ENCODE measurements around the gene TTLL10. TPM values are rescaled to one million over a fixed set of nuclear protein-coding genes. Genes with fewer than 3 reads are reported as not detected.

TTLL10 gene
- total and polyA plus RNA-seq, 5 donors from 2014 or later = not detected

DNA sequence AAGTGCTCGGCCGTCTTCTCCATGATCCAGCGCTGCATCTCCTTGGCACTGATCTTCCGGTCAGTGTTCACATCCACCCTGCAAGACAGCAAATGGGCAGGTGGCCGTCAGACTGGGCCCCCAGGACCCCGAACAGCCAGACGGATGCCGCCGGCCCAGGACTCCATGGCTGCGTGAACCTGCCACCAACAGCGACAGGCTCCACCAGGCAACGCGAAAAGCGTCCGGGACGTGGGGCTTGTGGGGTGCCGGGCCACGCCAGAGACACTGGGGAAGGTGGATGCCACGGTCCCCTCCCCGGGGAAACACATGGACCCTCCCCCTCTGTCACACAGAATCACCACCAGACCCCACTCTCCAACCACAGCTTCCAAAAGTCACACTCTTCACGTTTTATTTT, 50.2 kb downstream of the TTLL10 start:
- peaks cover 16% of the 10 kb centered on the region for H3K4me1 ChIP-seq (ENCODE audit: control insufficient read depth, insufficient read depth, low read length, poor library complexity, severe bottlenecking)
- peak overlapping the region in 1 of 4 donors; percentile 52 for H3K4me3 Mint-ChIP-seq
- ATAC-seq (ENCODE audit: low read depth in 2 of 2) = no peak
- H3K27me3 ChIP-seq (ENCODE audit: control insufficient read depth, insufficient read depth, low read length) = no peaks in the 10 kb centered on the region
- H3K4me1 Mint-ChIP-seq = peaks cover 0 to 30% (median 12%) of the 10 kb centered on the region in 4 donors
- no peak overlapping the region for H3K4me3 ChIP-seq (ENCODE audit: low read depth, low read length)
- peaks cover 0 to 2% (median 0%) of the 10 kb centered on the region in 7 donors for H3K9me3 Mint-ChIP-seq
- H3K27ac Mint-ChIP-seq = no peak overlapping the region
- no peak for DNase-seq
- peaks cover 52% of the 10 kb centered on the region for H3K36me3 ChIP-seq (ENCODE audit: control insufficient read depth, insufficient read depth, low read length)
- H3K36me3 Mint-ChIP-seq = peaks cover 20% of the 10 kb centered on the region
- no peaks in the 10 kb centered on the region for H3K9me3 ChIP-seq (ENCODE audit: control insufficient read depth in 2 of 2, low read length in 2 of 2)
- H3K27me3 Mint-ChIP-seq = no peaks in the 10 kb centered on the region
- H3K27ac ChIP-seq (ENCODE audit: insufficient read depth, low read length, poor library complexity, severe bottlenecking) = no peak overlapping the region

DNA sequence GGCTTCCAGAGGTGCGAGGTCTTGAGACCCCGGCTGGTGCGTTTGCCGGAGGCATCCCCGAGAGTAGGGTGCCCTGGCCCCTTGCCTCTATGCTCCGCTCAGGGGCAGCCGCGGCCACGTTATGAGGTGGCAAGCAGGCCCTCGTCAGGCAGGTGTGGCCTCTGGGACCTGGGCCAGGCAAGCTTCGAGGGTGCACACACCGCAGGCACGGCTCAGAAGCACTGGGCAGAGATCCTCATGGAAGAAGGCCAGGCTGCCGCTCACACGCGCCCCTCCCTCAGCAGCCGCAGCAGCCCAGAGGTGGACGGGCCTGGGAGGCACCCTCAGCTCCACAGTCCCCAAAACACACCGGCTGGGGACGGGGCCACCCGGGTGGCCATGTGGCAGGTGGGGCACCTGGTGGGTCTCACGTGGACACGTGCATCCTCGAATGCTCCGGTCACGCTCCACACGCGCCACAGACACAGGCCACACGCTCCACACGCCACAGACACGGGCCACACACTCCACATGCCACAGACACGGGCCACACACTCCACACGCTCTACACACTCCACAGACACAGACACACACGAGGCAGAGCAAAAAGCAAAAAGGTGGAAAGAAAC, 51.7 kb downstream of the TTLL10 start:
- H3K36me3 Mint-ChIP-seq = peaks cover 20% of the 10 kb centered on the region
- H3K27me3 ChIP-seq (ENCODE audit: control insufficient read depth, insufficient read depth, low read length) = no peaks in the 10 kb centered on the region
- H3K4me1 Mint-ChIP-seq = peaks cover 0 to 36% (median 10%) of the 10 kb centered on the region in 4 donors
- no peak overlapping the region for H3K27ac Mint-ChIP-seq
- H3K27me3 Mint-ChIP-seq = no peaks in the 10 kb centered on the region
- H3K27ac ChIP-seq (ENCODE audit: insufficient read depth, low read length, poor library complexity, severe bottlenecking) = no peak overlapping the region
- H3K9me3 Mint-ChIP-seq = peaks cover 0 to 2% (median 0%) of the 10 kb centered on the region in 7 donors
- H3K4me1 ChIP-seq (ENCODE audit: control insufficient read depth, insufficient read depth, low read length, poor library complexity, severe bottlenecking) = peaks cover 14% of the 10 kb centered on the region
- no peak for DNase-seq
- no peaks in the 10 kb centered on the region for H3K9me3 ChIP-seq (ENCODE audit: control insufficient read depth in 2 of 2, low read length in 2 of 2)
- no peak overlapping the region for H3K4me3 Mint-ChIP-seq
- no peak overlapping the region for H3K4me3 ChIP-seq (ENCODE audit: low read depth, low read length)
- H3K36me3 ChIP-seq (ENCODE audit: control insufficient read depth, insufficient read depth, low read length) = peaks cover 53% of the 10 kb centered on the region
- ATAC-seq (ENCODE audit: low read depth in 2 of 2) = no peak

DNA sequence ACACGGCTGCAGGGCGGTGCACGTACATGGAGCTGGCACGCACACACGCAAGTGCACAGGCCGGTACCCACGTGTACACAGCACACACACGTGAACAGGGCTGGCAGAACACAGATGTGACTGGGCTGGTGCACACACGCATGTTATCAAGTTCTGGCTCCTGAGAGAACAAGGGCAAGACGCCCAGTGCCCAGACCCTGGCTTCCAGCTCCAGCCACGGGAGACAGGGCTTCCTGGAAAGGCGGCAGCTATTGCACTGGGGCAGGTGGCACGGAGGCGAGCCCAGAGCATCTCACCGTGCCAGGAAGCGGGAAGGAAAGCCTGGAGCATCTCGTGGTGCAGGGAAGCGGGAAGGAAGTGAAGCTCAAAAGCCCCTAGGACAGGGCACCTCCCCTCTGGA, 52.2 kb downstream of the TTLL10 start:
- H3K27me3 ChIP-seq (ENCODE audit: control insufficient read depth, insufficient read depth, low read length) = no peaks in the 10 kb centered on the region
- peaks cover 15% of the 10 kb centered on the region for H3K36me3 Mint-ChIP-seq
- peaks cover 20% of the 10 kb centered on the region for H3K4me1 ChIP-seq (ENCODE audit: control insufficient read depth, insufficient read depth, low read length, poor library complexity, severe bottlenecking)
- no peak for DNase-seq
- H3K9me3 ChIP-seq (ENCODE audit: control insufficient read depth in 2 of 2, low read length in 2 of 2) = no peaks in the 10 kb centered on the region
- H3K4me3 ChIP-seq (ENCODE audit: low read depth, low read length) = no peak overlapping the region
- peak overlapping the region in 3 of 4 donors; percentile 15 to 47 (median 38) for H3K4me3 Mint-ChIP-seq
- H3K9me3 Mint-ChIP-seq = peaks cover 0 to 2% (median 0%) of the 10 kb centered on the region in 7 donors
- H3K27me3 Mint-ChIP-seq = no peaks in the 10 kb centered on the region
- no peak overlapping the region for H3K27ac Mint-ChIP-seq
- peaks cover 53% of the 10 kb centered on the region for H3K36me3 ChIP-seq (ENCODE audit: control insufficient read depth, insufficient read depth, low read length)
- H3K4me1 Mint-ChIP-seq = peaks cover 0 to 37% (median 11%) of the 10 kb centered on the region in 4 donors
- no peak overlapping the region for H3K27ac ChIP-seq (ENCODE audit: insufficient read depth, low read length, poor library complexity, severe bottlenecking)
- no peak for ATAC-seq (ENCODE audit: low read depth in 2 of 2)

DNA sequence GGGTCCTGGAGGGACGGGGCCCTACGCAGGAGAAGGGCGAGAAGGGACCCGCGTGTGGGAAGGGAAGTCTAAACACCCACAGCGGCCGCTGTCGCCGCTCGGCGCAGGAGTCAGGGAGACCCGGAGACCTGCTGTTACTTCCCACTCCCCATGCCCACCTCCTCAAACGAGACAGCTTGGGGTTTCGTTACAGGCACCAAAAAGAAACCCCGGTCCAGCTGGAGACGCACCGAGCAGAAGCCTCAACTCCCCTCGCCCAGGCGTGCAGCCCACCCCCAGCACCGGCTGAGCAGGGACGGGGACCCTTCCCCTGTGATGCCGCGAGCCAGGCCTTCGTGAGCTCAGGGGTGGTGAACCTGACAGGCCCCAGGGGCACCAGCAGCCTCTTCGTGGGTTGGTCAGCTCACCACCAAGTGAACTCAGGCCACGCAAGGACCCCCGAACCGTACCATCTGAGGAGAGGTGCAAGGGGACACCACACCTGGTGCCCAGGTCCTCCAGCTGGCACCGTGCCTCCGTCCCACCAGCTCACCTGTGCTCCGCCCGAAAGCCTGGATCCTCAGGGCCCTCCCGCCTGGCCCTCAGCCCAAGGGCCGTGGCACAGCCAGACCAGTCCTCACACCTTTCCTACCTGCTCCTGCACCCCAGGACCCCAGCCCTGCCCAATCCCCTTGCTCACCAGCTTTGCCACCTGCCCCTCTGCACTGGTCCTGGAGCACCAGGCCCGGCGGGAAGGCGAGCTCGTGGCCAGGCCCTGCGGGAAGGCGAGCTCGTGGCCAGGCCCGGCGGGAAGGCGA, 53.1 kb downstream of the TTLL10 start:
- peak overlapping the region in 1 of 3 donors; percentile 74 for H3K27ac Mint-ChIP-seq
- H3K4me3 ChIP-seq (ENCODE audit: low read depth, low read length) = no peak overlapping the region

DNA sequence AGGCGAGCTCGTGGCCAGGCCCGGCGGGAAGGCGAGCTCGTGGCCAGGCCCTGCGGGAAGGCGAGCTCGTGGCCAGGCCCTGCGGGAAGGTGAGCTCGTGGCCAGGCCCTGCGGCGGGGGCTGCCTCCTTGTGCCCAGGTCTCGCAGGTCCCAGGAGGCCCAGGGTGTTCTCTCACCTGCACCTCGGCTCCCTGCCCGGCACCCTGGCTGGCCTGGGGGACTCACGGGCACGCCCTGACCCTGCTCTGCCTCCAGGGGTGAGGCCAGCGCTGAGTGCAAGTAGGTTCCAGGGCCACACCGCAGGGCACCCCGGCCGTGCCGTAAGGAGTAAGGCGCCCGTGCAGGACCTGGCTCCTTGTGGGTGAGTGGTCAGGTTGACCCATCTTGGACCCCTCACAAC, 53.7 kb downstream of the TTLL10 start:
- no peak overlapping the region for H3K27ac ChIP-seq (ENCODE audit: insufficient read depth, low read length, poor library complexity, severe bottlenecking)
- H3K27me3 ChIP-seq (ENCODE audit: control insufficient read depth, insufficient read depth, low read length) = no peaks in the 10 kb centered on the region
- H3K27ac Mint-ChIP-seq = no peak overlapping the region
- no peak for ATAC-seq (ENCODE audit: low read depth in 2 of 2)
- H3K4me1 Mint-ChIP-seq = peaks cover 0 to 42% (median 13%) of the 10 kb centered on the region in 4 donors
- peaks cover 0 to 2% (median 0%) of the 10 kb centered on the region in 7 donors for H3K9me3 Mint-ChIP-seq
- peaks cover 13% of the 10 kb centered on the region for H3K36me3 Mint-ChIP-seq
- peaks cover 21% of the 10 kb centered on the region for H3K4me1 ChIP-seq (ENCODE audit: control insufficient read depth, insufficient read depth, low read length, poor library complexity, severe bottlenecking)
- H3K4me3 ChIP-seq (ENCODE audit: low read depth, low read length) = no peak overlapping the region
- peak overlapping the region in 2 of 4 donors; percentile 11 to 35 for H3K4me3 Mint-ChIP-seq
- DNase-seq = no peak
- no peaks in the 10 kb centered on the region for H3K9me3 ChIP-seq (ENCODE audit: control insufficient read depth in 2 of 2, low read length in 2 of 2)
- peaks cover 43% of the 10 kb centered on the region for H3K36me3 ChIP-seq (ENCODE audit: control insufficient read depth, insufficient read depth, low read length)
- H3K27me3 Mint-ChIP-seq = no peaks in the 10 kb centered on the region

More for the DNA sequence above, 53.1 kb downstream of the TTLL10 start:
- H3K36me3 ChIP-seq (ENCODE audit: control insufficient read depth, insufficient read depth, low read length) = peaks cover 47% of the 10 kb centered on the region
- Mint-ChIP-seq H3K27me3 (no peaks in the 10 kb centered on the region), H3K4me3 (peak overlapping the region in 2 of 4 donors; percentile 15 to 47), H3K9me3 (peaks cover 0 to 2% (median 0%) of the 10 kb centered on the region in 7 donors), H3K36me3 (peaks cover 13% of the 10 kb centered on the region), H3K4me1 (peaks cover 0 to 42% (median 13%) of the 10 kb centered on the region in 4 donors)
- DNase-seq (no peak), ATAC-seq (ENCODE audit: low read depth in 2 of 2) (no peak)
- peaks cover 21% of the 10 kb centered on the region for H3K4me1 ChIP-seq (ENCODE audit: control insufficient read depth, insufficient read depth, low read length, poor library complexity, severe bottlenecking)
- H3K27me3 ChIP-seq (ENCODE audit: control insufficient read depth, insufficient read depth, low read length) = no peaks in the 10 kb centered on the region
- no peaks in the 10 kb centered on the region for H3K9me3 ChIP-seq (ENCODE audit: control insufficient read depth in 2 of 2, low read length in 2 of 2)
- H3K27ac ChIP-seq (ENCODE audit: insufficient read depth, low read length, poor library complexity, severe bottlenecking) = no peak overlapping the region

DNA sequence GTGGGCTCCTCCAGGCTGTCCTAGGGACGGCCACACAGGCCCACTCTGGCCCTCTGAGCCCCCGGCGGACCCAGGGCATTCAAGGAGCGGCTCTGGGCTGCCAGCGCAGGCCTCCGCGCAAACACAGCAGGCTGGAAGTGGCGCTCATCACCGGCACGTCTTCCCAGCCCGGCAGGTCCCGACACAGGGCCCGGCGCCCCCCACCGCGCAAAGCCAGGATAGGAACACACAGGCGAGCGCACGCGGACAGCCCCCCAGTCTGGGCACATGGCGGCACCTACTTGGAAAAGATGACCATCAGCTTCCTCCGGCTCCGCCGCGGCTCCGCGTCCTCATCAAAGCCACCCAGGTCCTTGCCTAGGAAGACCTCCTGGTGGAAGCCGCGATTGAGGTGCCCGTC, 54.5 kb downstream of the TTLL10 start:
- Histone ChIP-seq H3K4me3 (ENCODE audit: low read depth, low read length) (no peak overlapping the region), H3K4me1 (ENCODE audit: control insufficient read depth, insufficient read depth, low read length, poor library complexity, severe bottlenecking) (peaks cover 27% of the 10 kb centered on the region), H3K9me3 (ENCODE audit: control insufficient read depth in 2 of 2, low read length in 2 of 2) (no peaks in the 10 kb centered on the region), H3K36me3 (ENCODE audit: control insufficient read depth, insufficient read depth, low read length) (peaks cover 35% of the 10 kb centered on the region), H3K27ac (ENCODE audit: insufficient read depth, low read length, poor library complexity, severe bottlenecking) (no peak overlapping the region), H3K27me3 (ENCODE audit: control insufficient read depth, insufficient read depth, low read length) (no peaks in the 10 kb centered on the region)
- H3K27me3 Mint-ChIP-seq = no peaks in the 10 kb centered on the region
- DNase-seq = no peak
- H3K36me3 Mint-ChIP-seq = peaks cover 7% of the 10 kb centered on the region
- no peak overlapping the region for H3K27ac Mint-ChIP-seq
- peaks cover 0 to 42% (median 10%) of the 10 kb centered on the region in 4 donors for H3K4me1 Mint-ChIP-seq
- H3K4me3 Mint-ChIP-seq = no peak overlapping the region
- H3K9me3 Mint-ChIP-seq = peaks cover 0 to 2% (median 0%) of the 10 kb centered on the region in 7 donors
- ATAC-seq (ENCODE audit: low read depth in 2 of 2) = no peak

DNA sequence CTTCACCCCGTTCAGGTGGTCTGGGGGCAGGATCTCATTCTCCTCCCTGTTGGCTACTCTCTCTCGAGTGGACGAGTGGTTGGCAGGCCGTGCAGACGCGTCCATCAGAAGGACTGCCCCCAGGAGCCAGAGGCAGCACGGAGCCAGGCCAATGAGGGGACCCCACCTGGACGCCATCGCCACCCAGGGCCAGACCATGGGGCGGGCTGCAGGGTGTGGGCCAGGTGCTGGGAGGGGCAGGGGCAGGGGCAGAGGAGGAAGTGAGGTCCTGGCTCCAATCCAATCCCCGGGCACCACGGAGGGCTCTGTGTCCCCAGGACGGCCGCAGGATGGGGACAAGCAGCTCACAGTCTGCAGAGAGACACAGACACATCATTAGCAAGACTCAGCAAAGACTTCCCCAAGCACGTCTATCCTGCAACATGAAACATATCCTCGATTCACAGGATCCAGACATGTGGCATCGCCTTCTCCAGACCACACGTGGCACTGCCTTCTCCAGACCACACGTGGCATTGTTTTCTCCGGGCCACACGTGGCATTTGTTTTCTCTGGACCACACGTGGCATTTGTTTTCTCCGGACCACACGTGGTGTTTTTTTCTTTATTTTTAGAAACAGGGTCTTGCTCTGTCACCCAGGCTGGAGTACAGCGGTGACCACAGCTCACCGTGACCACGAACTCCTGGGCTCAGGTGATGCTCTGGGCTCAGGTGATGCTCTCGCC, 55.1 kb downstream of the TTLL10 start:
- Histone ChIP-seq H3K36me3 (ENCODE audit: control insufficient read depth, insufficient read depth, low read length) (peaks cover 32% of the 10 kb centered on the region), H3K4me3 (ENCODE audit: low read depth, low read length) (no peak overlapping the region), H3K4me1 (ENCODE audit: control insufficient read depth, insufficient read depth, low read length, poor library complexity, severe bottlenecking) (peaks cover 29% of the 10 kb centered on the region), H3K27me3 (ENCODE audit: control insufficient read depth, insufficient read depth, low read length) (no peaks in the 10 kb centered on the region), H3K27ac (ENCODE audit: insufficient read depth, low read length, poor library complexity, severe bottlenecking) (no peak overlapping the region), H3K9me3 (ENCODE audit: control insufficient read depth in 2 of 2, low read length in 2 of 2) (no peaks in the 10 kb centered on the region)
- DNase-seq = no peak
- Mint-ChIP-seq H3K27ac (no peak overlapping the region), H3K36me3 (peaks cover 7% of the 10 kb centered on the region), H3K27me3 (no peaks in the 10 kb centered on the region), H3K4me1 (peaks cover 0 to 46% (median 14%) of the 10 kb centered on the region in 4 donors), H3K4me3 (no peak overlapping the region), H3K9me3 (peaks cover 0 to 2% (median 0%) of the 10 kb centered on the region in 7 donors)
- ATAC-seq (ENCODE audit: low read depth in 2 of 2) = no peak
